ENCODE data around the gene TARBP2.

DNA sequence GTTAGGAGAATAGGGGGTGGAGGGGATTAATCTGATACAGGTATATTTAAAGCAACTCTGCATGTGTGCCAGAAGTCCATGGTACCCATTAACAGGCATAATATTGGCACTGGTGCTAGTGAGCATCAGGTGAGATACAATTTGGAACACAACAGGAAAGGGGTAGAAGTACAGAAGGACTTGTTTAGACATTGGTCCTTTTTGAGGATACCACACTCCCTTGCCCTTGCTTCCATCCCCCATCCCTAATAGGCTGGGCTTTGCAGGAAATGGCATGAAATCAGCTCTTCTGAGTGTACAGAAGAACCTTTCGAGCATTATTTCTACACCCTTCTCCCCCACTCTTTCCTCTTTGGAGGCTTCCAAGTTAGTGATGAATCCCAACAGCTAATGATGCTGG is 32.8 kb upstream of the TARBP2 start:
- TF ChIP-seq, protein P1, sequence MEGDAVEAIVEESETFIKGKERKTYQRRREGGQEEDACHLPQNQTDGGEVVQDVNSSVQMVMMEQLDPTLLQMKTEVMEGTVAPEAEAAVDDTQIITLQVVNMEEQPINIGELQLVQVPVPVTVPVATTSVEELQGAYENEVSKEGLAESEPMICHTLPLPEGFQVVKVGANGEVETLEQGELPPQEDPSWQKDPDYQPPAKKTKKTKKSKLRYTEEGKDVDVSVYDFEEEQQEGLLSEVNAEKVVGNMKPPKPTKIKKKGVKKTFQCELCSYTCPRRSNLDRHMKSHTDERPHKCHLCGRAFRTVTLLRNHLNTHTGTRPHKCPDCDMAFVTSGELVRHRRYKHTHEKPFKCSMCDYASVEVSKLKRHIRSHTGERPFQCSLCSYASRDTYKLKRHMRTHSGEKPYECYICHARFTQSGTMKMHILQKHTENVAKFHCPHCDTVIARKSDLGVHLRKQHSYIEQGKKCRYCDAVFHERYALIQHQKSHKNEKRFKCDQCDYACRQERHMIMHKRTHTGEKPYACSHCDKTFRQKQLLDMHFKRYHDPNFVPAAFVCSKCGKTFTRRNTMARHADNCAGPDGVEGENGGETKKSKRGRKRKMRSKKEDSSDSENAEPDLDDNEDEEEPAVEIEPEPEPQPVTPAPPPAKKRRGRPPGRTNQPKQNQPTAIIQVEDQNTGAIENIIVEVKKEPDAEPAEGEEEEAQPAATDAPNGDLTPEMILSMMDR (conservative IDR thresholded peaks at IDR 0.05; ENCODE audit: low read depth, low read length): no peak
- no peak for TF ChIP-seq EZH2phosphoT487 (IDR thresholded peaks at IDR 0.05; ENCODE audit: borderline replicate concordance, low read length)
- TF ChIP-seq EZH2 (IDR thresholded peaks at IDR 0.05; ENCODE audit: low read length, unreplicated experiment): no peak

All from PC-3 (cell line).